NCI-H526 treated with DMSO at 0.1 percent for 48 hours (cell line): ENCODE measurements around the gene RIBC2.

Experiments
- DNase-seq: peaks from one replicate; lab custom pipeline; 2025; lab: John Stamatoyannopoulos, UW

The RIBC2 gene

GRCh38 chr22:45473626-45474237, 60.2 kb downstream of the RIBC2 start:
- no peak for DNase-seq

DNA sequence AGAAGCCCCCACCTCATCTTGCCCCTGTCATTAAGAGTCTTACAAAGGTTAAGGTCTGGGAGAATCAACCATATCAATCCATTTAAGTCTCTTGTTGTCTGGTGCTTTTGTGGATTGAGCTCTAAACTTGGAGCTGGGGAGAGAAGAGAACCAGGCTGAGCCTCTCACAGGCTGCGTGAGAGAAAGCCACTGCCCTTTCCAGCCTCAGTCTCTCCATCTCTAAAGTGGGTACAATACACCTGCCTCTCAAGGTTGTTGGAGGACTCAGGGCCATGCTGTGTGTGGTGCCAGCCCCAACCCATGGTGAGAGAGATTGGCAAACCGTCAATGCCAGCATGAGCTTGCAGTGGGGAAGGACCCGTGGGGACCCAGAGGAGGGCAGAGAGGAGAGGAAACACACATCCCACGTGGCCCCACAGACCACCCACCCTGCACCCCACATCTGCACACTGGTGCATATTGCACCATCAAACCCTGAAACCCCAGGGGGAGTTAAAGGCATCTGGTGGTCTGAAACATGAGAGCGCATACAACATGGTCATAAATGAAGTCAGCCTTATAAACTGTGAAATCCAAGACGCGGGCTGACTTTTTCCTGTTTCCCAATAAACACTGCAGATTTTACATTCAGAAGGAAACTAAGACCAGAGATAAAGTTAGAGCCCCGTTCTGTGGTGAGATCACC, 61.7 kb downstream of the RIBC2 start:
- no peak for DNase-seq

DNA sequence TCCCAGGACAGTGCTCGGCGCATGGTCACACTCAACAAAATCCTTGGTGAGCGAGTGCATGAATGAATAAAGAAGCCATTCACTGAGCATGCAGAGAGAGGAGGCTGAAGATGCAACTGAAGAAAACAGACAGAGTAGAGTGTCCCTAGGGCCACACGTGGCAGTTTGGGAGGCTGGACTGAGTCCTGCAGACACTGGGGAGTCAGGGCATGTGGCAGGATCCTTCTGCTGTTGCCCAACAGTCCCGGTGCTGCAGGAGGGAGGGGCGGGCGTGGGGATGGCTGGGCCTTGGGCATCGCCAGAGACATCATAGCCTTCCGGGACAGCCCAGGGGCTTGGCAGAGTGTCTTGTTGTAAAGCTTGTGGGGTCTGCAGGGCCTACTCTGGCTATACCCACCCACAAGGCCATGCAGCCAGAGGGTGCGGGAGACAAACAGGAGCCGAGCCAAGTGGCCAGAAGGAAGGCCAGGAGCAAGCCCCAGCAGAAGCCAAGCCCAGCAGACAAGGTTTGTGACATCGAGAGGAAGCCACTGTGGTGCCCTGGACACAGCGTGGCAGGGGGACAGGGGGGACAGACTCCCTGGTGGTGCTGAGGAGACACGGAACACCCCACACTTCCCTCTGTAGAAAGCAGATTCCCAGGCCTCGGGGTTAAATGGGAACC, 62.5 kb downstream of the RIBC2 start:
- DNase-seq: no peak

GRCh38 chr22:45476814-45477213, 63.3 kb downstream of the RIBC2 start:
- no peak for DNase-seq

DNA sequence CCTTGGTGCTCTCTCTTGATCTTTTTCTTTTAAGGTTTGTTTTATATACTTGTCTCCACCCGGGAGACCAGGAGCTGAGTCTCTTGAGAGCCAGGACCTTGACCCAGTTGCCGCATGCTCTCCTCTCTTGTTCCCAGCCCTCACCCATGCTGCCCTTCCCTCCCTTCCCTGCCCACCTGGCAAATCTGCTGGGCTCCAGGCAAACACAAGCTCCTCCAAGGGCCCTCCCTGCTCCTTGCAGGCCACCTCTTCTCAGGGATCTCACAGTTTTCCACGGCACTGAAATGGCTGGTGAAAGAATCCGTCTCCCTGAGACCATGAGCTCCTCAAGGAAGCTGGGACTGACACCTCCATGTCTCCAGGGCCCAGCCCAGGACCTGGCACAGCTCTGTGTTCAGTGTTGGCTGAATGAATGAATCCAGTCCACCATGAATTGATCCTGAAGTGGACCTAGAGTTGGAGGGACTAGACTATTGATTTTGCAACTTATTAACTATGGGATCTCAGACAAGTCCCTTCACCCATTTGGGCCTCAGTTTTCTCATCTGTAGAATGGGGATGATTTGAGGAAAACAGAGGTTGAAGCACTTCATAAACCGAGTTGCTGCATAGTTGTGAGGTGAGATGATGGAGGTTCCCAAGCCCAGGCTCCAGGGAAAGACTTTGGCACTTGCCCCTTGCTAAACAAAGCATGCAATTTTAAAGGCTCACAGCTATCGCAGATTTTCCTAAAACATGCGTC, 64.0 kb downstream of the RIBC2 start:
- no peak for DNase-seq

GRCh38 chr22:45478108-45478771, 64.7 kb downstream of the RIBC2 start:
- DNase-seq: no peak

DNA sequence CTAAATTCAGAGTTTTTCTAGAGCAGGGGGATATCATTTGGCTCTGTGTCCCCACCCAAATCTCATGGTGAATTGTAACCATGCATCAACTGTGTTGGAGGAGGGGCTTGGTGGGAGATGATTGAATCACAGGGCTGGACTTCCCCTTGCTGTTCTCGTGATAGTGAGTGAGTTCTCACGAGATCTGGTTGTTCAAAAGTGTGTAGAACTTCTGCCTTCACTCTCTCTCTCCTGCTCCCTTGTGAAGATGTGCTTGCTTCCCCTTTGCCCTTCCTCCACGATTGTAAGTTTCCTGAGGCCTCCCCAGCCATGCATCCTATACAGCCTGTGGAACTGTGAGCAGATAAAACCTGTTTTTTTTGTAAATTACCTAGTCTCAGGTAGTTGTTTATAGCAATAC, 67.2 kb downstream of the RIBC2 start:
- DNase-seq: no peak

DNA sequence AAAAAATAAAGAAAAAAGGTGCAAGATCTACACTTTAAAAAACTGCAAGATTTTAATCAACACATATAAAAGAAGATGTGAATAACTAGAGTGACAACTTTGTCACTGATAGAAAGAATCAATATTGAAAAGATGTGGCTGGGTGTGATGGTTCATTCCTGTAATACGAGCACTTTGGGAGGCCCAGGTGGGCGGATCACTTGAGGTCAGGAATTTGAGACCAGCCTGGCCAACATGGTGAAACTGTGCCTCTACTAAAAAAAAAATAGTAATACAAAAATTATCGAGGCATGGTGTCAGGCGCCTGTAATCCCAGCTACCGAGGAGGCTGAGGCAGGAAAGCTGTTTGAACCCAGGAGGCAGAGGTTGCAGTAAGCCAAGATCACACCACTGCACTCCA, 68.2 kb downstream of the RIBC2 start:
- DNase-seq: no peak
